Activated T-helper 1 cell treated with anti-CD3 and anti-CD28 coated beads, Interleukin-2, amount 50 U/mL, for 16 hours (primary cell): ENCODE data around the gene OR6C2.
"Not testable (repeated sequence)": the region's sequence is repeated elsewhere in the genome, so short reads cannot be mapped to it uniquely, and the experiment has no call there.

Experiments
- DNase-seq, 2 donors: peaks; one replicate each; pipeline ENCODE4 v3.0.0-alpha.2; 2020; ENCODE audit warnings: low read depth in 1 of 2, low spot score in 1 of 2

The OR6C2 gene

DNA sequence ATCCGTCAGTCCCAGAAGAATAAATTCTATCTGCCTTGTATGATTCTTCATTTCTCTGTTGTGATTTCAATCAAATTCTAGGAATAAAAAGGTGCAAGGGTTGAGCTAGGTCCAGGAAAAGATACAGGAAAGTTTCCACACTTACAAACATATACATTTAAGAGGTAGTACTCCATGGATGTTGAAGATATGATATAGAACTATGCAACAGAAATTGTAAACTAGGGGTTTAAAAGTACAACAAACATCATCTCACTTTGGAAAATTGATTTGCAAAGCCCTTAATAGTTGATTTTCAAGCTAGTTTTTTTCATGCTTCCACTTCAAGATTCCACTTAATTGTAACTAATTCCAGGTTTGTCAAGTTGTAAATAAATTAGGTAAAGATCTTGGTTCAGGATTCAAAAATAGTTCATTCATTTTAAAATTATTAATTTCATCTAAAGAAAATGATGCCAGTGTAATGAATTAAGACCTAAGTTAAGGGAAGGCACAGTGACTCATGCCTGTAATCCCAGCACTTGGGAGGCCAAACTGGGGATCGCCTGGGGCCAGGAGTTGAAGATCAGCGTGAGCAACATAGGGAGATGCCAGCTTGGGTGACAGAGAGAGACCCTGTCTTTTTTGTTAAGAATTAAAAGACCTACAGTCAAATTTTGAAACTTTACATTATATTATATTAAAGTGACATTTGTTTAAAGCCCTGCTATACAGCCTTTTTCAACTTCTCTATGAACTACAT, 26.4 kb downstream of the OR6C2 start, which contains the start of gene OR6C70:
Gene OR6C70, minus strand, starts transcription at position 51 of the 742 bp plus-strand sequence. Its CDS starts 0 bp downstream, at position 51.
- DNase-seq: no peak

DNA sequence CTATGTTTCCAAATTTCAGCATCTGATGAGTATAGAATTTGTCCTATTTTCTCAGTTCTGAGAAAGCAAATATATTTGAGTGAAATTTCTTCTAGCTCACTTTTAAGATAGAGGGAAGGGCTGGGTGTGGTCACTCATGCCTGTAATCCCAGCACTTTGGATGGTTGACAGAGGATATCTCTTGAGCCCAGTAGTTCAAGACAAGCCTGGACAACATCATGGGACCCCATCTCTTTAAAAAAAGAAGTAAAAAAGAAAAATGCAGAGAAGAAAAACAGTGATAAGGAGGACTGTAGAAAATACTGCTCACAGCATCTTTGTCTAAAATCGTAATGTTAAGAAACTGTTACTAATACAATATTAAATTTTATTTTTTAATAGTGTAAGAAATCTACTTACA, 28.4 kb downstream of the OR6C2 start:
- DNase-seq: no peak

DNA sequence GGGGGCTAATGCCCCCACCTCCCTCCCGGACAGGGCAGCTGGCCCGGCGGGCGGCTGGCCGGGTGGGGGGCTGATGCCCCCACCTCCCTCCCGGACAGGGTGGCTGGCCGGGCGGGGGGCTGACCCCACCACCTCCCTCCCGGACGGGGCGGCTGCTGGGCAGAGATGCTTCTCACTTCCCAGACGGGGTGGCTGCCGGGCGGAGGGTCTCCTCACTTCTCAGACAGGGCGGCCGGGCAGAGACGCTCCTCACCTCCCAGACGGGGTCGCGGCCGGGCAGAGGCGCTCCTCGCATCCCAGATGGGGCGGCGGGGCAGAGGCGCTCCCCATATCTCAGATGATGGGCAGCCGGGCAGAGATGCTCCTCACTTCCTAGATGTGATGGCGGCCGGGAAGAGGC, 35.3 kb downstream of the OR6C2 start:
- DNase-seq: not testable (repeated sequence)

DNA sequence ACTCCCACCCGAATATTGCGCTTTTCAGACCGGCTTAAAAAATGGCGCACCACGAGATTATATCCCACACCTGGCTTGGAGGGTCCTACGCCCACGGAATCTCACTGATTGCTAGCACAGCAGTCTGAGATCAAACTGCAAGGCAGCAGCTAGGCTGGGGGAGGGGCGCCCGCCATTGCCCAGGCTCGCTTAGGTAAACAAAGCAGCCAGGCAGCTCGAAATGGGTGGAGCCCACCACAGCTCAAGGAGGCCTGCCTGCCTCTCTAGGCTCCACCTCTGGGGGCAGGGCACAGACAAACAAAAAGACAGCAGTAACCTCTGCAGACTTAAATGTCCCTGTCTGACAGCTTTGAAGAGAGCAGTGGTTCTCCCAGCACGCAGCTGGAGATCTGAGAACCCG, 40.4 kb downstream of the OR6C2 start:
- not testable (repeated sequence) for DNase-seq

DNA sequence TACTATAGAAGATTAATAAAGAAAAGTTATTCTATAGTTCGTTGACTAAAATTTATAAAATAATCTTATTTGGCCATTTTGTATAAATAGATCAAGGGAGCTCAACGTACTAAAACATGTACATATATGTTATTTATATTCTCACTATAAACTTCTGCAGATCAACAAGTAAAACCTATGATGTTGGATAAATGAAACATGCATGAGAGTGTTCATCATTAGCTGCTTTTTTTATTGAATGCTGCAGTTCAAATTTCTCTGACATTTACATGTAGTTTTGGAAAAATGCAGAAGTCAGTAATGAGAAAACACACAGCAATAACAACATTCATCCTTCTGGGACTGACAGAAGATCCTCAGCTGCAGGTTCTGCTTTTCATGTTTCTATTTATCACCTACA, 48.2 kb downstream of the OR6C2 start, which contains the start of gene OR6C68:
Gene OR6C68, plus strand, starts transcription at position 301 of the 400 bp plus-strand sequence. Its CDS starts 0 bp downstream, at position 301.
- no peak for DNase-seq

DNA sequence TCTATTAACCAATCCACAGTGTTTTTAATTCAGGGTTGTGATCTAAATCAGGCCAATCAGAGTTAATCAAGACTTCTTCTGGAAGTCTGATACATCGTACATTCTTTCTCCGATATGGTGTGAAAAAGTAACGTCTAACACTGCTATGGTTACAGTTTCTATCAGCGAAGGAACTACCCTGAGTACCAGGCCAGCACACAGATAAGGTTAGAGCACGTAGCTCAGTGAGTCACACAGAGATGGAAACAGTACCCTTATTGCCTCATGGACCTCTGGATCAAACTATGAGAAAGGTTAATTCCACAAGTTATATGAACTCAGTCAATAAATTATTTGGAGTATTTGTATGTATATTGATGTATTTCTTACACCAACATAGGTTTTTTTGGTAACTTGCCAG, 51.6 kb downstream of the OR6C2 start:
- no peak for DNase-seq

DNA sequence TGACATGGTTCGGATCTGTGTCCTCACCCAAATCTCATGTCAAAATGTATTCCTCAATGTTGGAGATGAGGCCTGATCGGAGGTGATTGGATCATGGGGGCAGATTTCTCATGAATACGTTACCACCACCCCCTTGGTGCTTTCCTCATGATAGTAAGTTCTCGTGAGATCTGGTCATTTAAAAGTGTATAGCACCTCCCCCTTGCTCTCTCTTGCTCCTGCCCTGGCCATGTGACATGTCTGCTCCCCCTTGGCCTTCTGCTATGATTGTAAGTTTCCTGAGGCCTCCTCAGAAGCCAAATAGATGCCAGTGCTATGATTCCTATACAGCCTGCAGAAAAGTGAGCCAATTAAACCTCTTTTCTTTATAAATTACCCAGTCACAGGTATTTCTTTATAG, 55.4 kb downstream of the OR6C2 start:
- DNase-seq: no peak

DNA sequence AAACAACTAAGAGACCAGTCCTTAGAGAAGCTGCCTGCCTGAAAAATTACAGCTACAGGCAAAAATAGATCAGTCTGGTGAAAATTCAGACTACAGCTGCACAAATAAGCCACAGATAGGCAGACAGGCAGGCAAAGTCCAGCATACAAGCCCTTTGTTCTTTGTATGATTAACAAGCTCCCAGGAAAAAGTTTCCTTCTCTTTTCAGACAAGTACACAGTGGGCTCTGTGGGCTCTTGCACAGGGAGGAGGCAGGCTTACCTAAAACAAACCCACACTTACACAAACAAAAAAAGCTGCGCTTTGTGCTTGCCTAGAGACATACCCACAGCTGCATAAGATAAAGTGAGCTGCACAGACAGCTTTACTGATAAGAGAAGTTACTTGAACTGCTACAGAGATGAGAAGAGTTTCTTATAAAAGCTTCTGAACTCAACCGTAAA, 56.0 kb downstream of the OR6C2 start:
- DNase-seq: no peak

DNA sequence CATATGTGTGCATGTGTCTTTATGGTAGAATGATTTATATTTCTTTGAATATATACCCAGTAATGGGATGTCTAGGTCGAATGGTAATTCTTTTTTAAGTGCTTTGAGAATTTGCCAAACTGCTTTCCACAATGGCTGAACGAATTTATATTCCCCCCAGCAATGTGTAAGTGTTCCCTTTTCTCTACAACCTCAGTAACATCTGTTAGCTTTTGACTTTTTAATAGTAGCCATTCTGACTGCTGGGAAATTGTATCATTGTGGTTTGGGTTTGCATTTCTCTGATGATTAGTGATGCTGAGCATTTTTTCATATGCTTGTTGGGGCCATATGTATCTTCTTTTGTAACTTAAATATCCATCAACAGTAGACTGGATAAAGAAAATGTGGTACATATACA, 57.7 kb downstream of the OR6C2 start:
- no peak for DNase-seq
